HG03354 (cell line): ENCODE measurements around the gene MFRP.
A peak's percentile ranks its signal among the peaks of the same experiment; 100 is the strongest.

Experiments
- ATAC-seq: cut with Tn5 transposase; IDR thresholded peaks from one replicate; pipeline ENCODE4 v1.9.1; 2021; ENCODE audit warnings: mild to moderate bottlenecking; ENCODE audit not compliant: unreplicated experiment, poor library complexity, severe bottlenecking

Gene MFRP

GRCh38 chr11:119361056-119361787 lies 14.7 kb upstream of the MFRP start:
- ATAC-seq: no peak

DNA sequence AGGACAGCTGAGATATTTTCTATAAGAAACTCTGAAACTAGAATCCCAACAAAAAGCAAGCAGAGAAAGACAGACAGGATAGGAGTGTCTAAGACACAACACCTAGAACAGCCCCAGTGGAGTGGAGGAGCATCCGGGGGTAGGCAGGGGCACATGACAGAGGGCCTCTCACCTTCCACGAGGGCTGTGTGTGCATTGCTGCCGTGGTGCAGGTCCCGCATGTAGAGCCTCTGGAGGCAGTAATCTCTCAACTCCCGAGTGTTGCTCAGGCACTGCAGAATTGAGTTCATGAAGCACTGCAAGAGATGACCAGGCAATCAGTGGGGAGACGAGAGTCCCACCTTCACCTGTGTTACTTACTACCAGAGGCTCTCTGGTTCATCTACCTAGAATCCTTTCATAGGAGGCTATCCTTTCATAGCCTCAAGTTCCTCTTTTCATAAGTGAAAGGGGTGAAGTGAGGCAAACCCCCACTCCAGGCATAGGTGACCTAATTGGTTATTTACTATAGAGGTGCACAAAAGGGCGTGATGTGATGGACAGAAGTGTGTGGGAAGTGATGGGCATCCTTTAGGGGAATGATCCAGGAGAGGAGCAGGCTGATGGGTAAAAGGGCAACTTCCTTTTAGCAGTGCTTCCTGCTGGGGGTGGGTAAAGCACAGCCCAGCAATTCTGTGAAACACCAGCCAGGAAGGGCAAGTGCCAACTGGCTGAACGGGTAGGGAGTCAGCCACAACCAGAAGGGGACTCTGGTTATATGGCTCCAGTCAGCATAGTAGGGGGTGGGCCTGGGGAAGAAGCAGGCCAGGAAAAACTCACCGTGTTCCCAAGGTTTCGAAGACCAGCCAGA lies 13.1 kb upstream of the MFRP start:
- ATAC-seq: no peak

- no peak for ATAC-seq
Measured at GRCh38 chr11:119357074-119357473, 10.6 kb upstream of the MFRP start.

DNA sequence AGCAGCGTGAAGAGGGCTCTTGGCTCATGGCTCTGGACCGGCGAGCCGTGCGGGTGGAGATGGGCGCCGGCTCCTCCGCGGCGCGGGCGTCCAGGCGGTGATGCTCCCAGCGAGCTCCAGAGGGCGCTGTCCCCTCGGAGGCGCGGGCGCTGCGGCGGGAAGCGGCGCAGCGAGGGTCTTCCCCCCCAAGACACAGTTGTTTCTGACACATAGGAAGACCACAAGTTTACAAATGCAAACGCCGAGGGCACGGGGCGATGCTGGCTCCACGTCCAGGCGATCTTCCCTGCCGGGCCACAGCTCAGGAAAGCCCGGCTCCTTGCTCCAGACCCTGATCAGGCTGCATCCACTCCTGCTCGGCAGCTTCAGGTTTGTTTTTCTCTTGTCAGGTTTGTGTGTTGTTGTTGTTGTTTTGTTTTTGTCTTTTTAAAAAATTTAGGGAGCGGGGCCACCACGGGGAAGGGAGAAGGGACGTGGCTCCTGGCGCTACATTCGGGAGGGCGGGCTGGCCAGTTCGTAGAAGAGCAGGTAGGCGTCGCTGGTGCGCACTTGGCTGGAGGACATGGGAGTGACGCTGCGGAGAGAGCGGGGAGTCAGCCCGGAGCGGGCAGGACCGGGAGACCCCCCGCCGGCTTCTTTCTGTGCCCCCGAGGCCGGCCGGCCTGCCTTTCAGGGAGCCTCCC lies 10.0 kb upstream of the MFRP start:
- peak; percentile 85 for ATAC-seq

DNA sequence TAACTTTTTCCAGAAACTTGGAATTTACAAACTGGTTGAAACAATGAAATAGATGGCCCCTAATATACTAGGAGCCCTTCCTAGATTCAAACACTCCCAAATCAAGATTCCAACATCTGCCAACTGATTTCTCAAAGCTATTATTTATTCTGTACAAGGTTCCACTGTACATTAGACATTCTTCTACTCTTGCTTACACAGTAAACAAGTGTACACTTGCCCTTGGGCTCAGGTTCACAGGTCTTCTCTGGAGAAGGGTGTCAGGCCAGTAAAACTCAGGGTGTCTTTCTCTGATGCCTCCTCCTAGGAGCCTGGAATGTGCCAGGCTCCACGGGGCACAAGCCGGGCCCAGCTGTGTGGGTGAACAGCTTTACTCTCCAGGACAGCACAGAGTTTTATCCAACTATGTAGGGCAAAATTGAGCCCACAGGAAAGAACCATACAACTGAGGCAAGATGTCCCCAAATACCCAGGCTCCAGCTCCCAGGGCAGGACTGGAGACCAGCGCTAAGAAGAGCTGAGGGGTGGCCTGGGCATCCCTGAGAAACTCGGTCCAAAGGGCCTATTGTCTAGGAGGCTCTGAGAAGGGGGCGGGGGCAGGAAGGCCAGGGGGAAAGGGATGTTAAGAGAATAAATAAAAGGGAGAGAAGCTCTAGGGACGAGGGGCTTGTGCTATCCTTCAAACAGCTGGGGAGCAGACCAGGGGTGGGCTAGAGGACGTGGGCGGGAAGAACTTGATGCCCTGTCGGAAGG lies 8.8 kb upstream of the MFRP start:
- no peak for ATAC-seq

DNA sequence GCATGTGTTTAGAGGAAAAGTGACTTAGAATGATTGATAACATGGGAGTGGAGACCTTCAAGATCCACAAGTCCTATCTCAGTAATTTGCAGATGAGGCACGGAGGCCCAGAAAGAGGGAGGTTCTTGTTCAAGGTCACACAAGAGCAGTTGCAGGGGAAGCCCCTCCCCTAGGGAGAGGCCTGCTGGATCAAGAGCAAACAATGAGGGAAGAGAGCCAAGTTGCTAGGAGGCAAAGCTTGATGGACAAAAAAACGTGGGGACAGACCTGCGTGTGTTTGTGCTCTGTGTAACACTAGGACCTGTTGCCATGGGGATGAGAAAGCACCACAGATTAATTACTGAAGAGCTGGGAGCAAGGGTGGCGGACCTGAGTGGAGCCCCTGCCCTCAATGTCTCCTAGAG lies 6.4 kb upstream of the MFRP start:
- no peak for ATAC-seq

DNA sequence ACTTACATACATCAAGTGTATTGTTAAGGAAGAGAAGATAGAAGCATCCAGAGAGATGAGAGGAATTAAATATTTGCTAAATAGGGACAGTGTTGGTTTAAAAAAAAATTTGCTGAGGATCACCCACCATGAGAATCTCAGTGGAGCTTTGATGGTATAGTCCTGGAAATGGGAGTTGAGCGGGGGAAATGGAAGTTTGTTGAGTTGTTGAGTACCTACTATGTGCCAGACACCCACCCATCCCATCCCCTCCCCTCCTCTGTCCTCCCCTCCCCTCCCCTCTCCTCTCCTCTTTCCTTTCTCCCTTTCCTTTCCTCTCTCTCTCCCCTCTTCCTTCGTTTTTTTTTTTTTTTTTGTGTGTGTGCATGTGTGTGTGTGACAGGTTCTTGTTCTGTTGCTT lies 4.7 kb upstream of the MFRP start:
- ATAC-seq: no peak

DNA sequence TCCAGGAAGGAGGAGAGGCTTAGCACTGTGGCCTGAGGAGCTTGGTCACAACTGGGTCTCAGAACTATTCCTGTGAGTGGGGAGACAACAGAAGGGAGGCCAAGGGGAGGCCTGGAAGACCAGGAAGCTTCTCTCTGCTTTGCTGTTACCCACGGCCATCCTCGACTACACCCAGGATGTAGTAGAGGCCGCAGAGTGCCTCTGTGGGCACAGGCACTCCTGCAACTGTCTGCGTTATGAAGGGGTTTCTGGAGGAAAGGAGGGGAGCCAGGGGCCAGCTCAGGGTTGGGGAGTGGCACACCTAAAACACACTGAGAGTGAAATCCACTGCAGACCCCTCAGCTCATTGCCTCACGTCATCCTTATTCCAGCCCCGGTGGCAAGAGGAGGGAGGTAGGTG lies 3.8 kb upstream of the MFRP start:
- ATAC-seq: no peak

DNA sequence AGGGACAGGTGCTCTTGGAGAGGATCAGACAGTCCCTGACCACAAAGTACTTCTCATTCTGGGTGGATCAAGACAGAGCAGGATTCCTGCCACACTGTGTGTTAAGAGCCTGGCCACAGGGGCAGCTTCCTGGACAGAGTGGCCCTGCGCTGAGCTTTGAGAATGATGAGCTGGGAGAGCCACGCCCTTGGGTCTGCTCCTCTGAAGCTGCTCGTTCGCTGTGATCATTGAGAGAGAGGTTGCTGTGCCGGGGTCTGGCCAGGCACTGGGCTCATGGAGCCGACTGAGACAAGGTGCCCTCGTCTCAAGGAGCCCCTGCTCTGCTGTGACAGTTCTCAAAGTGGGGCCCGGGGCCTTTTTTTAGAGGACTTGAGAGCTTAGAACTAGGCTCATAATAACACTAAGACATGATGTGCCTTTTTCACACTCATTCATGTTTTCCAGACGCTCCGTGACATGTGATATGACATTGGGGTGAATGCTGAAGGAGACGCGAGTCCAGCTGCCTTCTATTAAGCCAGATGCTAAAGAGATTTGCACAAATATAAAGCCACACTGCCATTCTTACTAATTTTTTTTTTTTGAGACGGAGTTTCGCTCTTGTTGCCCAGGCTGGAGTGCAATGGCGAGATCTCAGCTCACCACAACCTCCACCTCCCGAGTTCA lies 1.6 kb upstream of the MFRP start:
- ATAC-seq: no peak

GRCh38 chr11:119347242-119347641 lies 737 bp upstream of the MFRP start:
- ATAC-seq: no peak

DNA sequence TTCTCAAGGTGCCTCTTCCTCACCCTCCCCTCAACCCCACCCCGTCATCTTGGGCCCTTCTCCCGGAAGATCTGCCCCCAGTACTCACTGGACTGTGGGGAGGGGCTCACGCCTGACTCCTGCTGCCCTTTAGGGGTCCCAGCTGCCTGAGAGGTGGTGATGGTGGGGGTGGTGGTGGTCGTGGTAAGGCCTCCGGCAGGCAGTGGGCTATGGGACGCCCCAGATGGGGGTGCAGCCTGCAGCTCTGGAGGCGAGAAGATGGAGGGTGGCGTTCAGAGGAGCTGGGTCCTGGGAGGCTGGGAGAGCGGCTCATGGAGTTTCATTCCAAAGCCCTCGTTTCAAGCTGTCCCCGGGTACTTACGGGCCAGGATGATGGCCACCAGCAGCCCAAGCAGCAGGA lies 820 bp downstream of the MFRP start:
- no peak for ATAC-seq

- ATAC-seq: no peak
Measured at GRCh38 chr11:119344291-119345010, 2.1 kb downstream of the MFRP start.

- no peak for ATAC-seq
Measured at GRCh38 chr11:119343726-119344125, 2.8 kb downstream of the MFRP start.

- ATAC-seq: no peak
Measured at GRCh38 chr11:119342362-119343130, 4.0 kb downstream of the MFRP start.

- no peak for ATAC-seq
Measured at GRCh38 chr11:119342023-119342300, 4.5 kb downstream of the MFRP start.

GRCh38 chr11:119341222-119342022 lies 5.1 kb downstream of the MFRP start:
- ATAC-seq: no peak

DNA sequence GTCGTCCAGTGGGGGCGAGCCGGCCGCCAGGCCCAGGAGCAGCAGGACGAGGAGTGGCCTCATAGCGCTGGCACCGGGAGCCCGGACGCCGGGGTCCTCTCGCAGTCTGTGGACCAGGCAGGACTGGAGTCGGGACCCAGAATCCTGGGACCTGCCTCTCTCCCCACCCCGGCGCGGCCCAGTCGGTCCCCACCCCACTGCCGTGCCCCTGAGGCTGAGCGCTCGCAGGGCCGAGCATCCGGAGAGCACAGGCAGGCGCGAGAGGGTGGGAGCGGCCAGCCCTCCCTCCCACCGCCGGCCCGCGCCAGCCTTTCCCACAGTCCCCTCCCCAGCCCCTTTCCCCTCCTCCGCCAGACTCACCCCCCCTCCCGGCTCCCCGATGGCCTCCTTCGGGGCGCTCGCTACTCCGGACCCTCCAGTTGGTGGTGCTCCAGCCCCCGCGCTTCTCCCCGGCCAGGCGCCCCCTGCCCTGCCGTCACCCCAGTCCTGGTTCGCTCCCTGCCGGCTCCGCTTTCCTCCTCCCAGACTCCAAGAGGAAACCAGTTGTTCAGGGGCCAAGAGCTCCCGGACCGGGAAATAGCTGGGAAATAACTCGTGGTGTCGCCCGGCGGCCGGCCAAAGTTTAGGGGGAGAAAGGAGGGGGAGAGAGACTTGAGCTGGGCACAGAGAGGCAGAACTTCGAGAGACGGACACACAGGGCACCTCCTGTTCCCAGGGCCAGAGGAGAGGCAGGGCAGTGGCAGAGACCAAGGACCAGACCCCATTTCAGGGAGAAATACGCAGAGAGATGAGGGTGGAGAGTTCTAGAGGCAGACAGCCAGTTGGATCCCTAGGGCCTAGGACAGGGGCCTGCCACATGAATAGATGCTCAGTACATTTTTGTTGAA lies 5.9 kb downstream of the MFRP start, which contains the start of gene C1QTNF5:
Gene C1QTNF5 (minus strand): TSS at position 549 of the 887 bp plus-strand sequence. CDS start 486 bp downstream, at position 63.
- ATAC-seq: no peak
